ENCODE measurements around the gene ATF7. TPM values are rescaled to one million over a fixed set of nuclear protein-coding genes. Genes with fewer than 3 reads are reported as not detected.

The ATF7 gene
- total RNA-seq, 2 experiments from 2014 or later, result 19.3 to 20.7 TPM

DNA sequence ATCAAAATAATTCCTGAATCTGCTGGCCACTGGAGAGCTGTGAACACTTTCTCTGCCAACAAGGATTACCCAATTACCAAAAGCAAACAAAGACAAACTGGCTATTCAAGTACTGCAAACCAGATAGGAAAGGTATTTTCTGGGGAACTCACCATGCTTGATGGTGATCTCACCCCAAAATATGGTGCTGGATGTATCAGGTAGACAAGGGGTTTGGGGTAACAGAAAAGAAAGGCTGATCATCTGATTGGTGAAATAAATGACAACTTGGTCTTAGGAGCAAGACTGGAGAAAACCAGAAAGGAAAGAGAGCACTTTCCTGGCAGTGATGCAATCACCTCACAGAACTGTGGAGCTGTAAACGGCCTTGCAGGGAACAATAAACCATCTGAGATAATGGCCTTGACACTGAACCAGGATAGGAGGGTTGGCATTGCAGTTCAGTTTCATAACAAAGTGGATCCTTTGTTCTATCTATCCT, 87.9 kb downstream of the ATF7 start:
- H3K9me3 Mint-ChIP-seq, result no peaks in the 10 kb centered on the region
- no peaks in the 10 kb centered on the region for H3K4me1 Mint-ChIP-seq (ENCODE audit: low read depth)
- POLR2A ChIA-PET, result no interaction called here
- H3K36me3 Mint-ChIP-seq, result peaks cover 27% of the 10 kb centered on the region
- intact Hi-C loops (cut with micrococcal nuclease), result no loop called here
- CTCF ChIA-PET, result interaction anchor here (1.1 to 1.7 kb wide), 4 partner anchors 30 to 208 kb away, joined by 4 to 6 read pairs (median 4); partner anchors contain the start of gene ATP5MC2
- H3K4me3 Mint-ChIP-seq, result no peak overlapping the region
- DNase-seq, result no peak
- no peaks in the 10 kb centered on the region for H3K27me3 Mint-ChIP-seq
- no peak overlapping the region for H3K27ac Mint-ChIP-seq

DNA sequence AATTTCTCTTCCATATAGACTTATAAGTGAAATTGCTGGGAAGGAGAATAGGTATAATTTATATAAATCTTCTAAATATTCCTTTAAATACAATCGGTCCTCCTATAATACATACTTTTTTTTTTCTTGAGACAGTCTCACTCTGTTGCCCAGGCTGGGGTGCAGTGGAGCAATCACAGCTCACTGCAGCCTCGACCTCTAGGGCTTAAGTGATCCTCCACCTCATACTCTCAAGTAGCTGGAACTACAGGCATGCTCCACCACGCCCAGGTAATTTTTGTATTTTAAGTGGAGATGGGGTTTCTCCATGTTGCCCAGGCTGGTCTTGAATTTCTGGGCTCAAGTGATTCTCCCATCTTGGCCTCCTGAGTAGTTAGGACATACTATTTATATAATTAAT, 89.2 kb downstream of the ATF7 start:
- H3K36me3 Mint-ChIP-seq, result peaks cover 32% of the 10 kb centered on the region
- no peak for DNase-seq
- ChIA-PET CTCF (interaction anchor here (1.6 kb wide), 1 partner anchor 139 kb away, joined by 4 read pairs; the partner anchor contains the start of gene ATP5MC2), POLR2A (no interaction called here)
- no peak overlapping the region for H3K4me3 Mint-ChIP-seq
- H3K4me1 Mint-ChIP-seq (ENCODE audit: low read depth), result no peaks in the 10 kb centered on the region
- intact Hi-C loops (cut with micrococcal nuclease), result no loop called here
- no peak overlapping the region for H3K27ac Mint-ChIP-seq
- H3K9me3 Mint-ChIP-seq, result no peaks in the 10 kb centered on the region
- H3K27me3 Mint-ChIP-seq, result no peaks in the 10 kb centered on the region

DNA sequence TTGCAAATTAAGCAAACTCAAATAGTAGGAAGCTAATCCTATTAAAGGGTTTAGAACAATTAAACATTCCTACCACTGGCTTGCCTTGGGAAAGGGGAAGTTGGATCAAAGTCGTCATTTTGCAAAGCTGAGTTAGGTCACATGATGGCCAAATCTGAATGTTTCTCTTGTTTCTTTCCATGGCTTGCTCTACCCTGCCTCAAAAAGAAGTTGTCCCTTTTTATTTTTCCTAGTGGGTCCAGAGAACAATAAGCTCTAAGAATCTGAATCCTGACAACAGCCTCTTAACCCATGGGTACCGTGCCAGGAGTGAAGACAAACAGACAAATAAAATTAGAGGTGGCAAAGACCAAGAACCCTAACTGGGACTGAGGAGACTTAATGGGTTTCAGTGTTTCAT, 92.7 kb downstream of the ATF7 start:
- H3K27ac Mint-ChIP-seq, result no peak overlapping the region
- ChIA-PET POLR2A (no interaction called here), CTCF (interaction anchor here (2.8 kb wide), 1 partner anchor 10 kb away, joined by 14 read pairs; no protein-coding TSS in a partner anchor)
- no peak for DNase-seq
- no peaks in the 10 kb centered on the region for H3K9me3 Mint-ChIP-seq
- H3K36me3 Mint-ChIP-seq, result peaks cover 33% of the 10 kb centered on the region
- no peaks in the 10 kb centered on the region for H3K27me3 Mint-ChIP-seq
- no peak overlapping the region for H3K4me3 Mint-ChIP-seq
- intact Hi-C loops (cut with micrococcal nuclease), result no loop called here
- no peaks in the 10 kb centered on the region for H3K4me1 Mint-ChIP-seq (ENCODE audit: low read depth)

DNA sequence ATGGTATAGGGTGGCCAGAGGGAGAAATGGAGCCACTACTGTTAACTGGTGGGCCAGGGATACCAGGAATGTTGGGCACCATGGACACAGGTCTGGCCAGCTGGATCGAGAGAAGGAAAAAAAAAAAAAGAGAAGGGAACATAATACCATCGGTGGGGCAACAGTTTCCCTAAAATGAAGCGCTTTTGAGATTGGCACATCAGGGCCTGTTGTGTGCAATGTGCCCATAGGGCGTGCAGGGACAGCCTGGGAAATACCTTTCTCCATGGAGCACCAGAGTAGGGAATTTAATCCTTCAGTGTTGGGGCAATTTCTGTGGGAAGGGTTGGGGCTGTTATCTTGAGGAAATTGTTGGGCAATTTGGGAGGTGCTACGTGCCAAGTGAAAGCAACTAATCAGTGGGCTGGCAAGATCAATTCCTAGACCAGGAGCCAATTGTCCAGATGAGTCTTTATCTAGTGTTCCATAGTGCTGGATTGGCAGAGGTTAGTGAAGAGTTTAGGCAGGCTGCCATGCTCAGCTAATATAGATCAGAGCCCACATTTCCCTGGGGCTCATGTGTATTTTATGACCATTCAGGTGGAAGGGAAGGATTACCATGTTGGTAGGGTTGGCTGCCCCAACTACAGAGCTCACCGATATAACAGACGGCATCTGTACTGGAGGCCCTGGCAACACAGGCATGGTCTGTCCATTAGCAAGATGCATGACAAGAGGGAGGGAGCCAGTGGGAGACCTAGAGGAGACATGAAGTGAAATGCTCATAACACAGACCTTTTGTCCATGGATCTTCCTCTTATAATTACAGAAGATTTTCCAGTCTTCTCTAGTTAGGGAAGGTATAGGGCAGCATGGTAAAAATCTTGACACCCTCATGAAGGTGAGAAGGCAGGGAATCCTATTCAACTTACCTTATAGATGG, 93.4 kb downstream of the ATF7 start:
- Mint-ChIP-seq H3K27ac (no peak overlapping the region), H3K27me3 (no peaks in the 10 kb centered on the region), H3K36me3 (peaks cover 31% of the 10 kb centered on the region), H3K4me1 (ENCODE audit: low read depth) (no peaks in the 10 kb centered on the region), H3K4me3 (no peak overlapping the region), H3K9me3 (no peaks in the 10 kb centered on the region)
- intact Hi-C loops (cut with micrococcal nuclease), result no loop called here
- CTCF ChIA-PET, result interaction anchor here (2.8 kb wide), 1 partner anchor 11 kb away, joined by 14 read pairs; no protein-coding TSS in a partner anchor
- POLR2A ChIA-PET, result no interaction called here
- no peak for DNase-seq

DNA sequence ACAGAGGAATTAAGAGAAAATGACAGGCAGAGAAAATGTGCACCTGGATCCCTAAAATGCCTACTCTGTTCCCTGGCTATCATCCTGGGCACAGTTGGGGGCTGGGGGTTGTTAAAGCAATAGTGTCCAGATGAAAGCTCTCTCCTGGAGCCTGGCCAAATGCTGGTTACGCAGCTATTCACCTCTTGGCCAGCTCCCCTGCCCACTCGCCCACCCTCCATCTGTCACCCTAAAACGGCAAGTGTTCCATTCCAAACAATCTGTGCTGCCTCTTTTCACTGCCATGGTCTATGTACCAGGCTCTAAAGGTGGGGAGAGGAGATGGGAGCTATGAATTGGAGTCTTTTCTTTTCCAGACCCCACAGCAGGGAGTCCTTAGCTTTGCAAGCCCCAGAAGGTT, 94.2 kb downstream of the ATF7 start:
- Mint-ChIP-seq H3K27me3 (no peaks in the 10 kb centered on the region), H3K4me1 (ENCODE audit: low read depth) (no peaks in the 10 kb centered on the region), H3K4me3 (no peak overlapping the region), H3K36me3 (peaks cover 31% of the 10 kb centered on the region), H3K9me3 (no peaks in the 10 kb centered on the region), H3K27ac (no peak overlapping the region)
- intact Hi-C loops (cut with micrococcal nuclease), result no loop called here
- ChIA-PET POLR2A (no interaction called here), CTCF (interaction anchor here (0.7 to 2.8 kb wide), 2 partner anchors 11 to 144 kb away, joined by 3 to 14 read pairs; partner anchors contain the start of gene ATP5MC2)
- no peak for DNase-seq

DNA sequence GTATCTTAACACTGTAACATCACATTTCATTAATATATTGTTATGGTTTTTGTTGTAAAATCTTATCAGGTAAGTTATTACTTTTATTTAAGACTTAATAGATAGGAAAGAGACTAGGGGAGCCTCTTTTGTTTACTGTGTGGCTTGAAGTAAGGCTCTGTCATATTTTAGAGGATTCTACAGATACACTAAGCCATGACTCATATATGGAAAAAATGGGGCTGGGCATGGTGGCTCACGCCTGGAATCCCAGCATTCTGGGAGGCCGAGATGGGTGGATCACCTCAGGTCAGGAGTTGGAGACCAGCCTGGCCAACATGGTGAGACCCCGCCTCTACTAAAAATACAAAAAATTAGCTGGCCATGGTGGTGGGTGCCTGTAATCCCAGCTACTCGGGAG, 95.3 kb downstream of the ATF7 start:
- POLR2A ChIA-PET, result no interaction called here
- CTCF ChIA-PET, result interaction anchor here (0.7 kb wide), 1 partner anchor 12 kb away, joined by 3 read pairs; no protein-coding TSS in a partner anchor
- peaks cover 29% of the 10 kb centered on the region for H3K36me3 Mint-ChIP-seq
- no peak overlapping the region for H3K27ac Mint-ChIP-seq
- no peaks in the 10 kb centered on the region for H3K9me3 Mint-ChIP-seq
- H3K27me3 Mint-ChIP-seq, result no peaks in the 10 kb centered on the region
- H3K4me3 Mint-ChIP-seq, result no peak overlapping the region
- no peak for DNase-seq
- intact Hi-C loops (cut with micrococcal nuclease), result no loop called here
- no peaks in the 10 kb centered on the region for H3K4me1 Mint-ChIP-seq (ENCODE audit: low read depth)

DNA sequence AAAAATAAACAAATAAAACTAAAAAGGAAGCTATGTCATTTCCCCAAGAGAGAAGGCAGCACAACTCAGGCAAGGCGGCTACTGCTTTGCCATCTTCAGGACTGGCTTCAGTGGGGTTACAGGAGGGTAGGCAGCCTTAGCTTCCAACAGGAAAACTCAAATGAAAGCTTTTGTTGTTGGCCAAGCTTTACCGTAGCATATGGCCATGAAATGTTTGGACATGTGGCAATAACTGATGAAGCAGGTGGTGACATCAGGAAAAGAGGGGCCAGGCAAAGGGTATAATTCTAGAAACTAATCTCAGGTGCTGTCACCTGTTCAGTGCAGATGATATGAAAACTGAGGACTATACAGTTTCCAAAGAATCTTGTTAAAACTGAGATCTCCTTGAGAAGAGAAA, 96.1 kb downstream of the ATF7 start:
- H3K27ac Mint-ChIP-seq, result no peak overlapping the region
- H3K4me1 Mint-ChIP-seq (ENCODE audit: low read depth), result no peaks in the 10 kb centered on the region
- intact Hi-C loops (cut with micrococcal nuclease), result no loop called here
- POLR2A ChIA-PET, result no interaction called here
- H3K36me3 Mint-ChIP-seq, result peaks cover 26% of the 10 kb centered on the region
- no peak overlapping the region for H3K4me3 Mint-ChIP-seq
- H3K9me3 Mint-ChIP-seq, result no peaks in the 10 kb centered on the region
- no peak for DNase-seq
- H3K27me3 Mint-ChIP-seq, result no peaks in the 10 kb centered on the region
- CTCF ChIA-PET, result interaction anchor here (1.0 kb wide), 1 partner anchor 13 kb away, joined by 3 read pairs; no protein-coding TSS in a partner anchor

DNA sequence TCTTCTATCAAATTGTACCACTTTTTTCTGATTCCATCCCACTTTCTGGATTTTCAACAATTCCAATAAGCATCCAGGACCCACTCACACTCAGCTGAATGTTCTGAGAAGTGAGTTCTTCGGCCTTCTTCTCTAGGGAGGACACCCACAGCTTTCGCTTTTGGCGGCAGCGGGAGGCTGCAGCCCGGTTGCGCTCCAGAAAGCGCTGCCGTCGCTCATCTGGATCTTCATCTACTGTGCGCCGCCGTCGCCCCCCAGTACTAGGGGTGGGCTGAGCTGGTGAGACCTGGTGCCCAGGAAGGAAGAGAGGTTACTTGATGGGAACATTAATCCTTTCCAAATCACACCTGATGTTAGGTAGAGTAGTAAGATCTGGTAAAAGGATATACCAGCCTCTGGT, 101.7 kb downstream of the ATF7 start:
- Mint-ChIP-seq H3K9me3 (no peaks in the 10 kb centered on the region), H3K4me3 (no peak overlapping the region), H3K36me3 (peaks cover 20% of the 10 kb centered on the region), H3K4me1 (ENCODE audit: low read depth) (no peaks in the 10 kb centered on the region), H3K27ac (no peak overlapping the region), H3K27me3 (no peaks in the 10 kb centered on the region)
- POLR2A ChIA-PET, result no interaction called here
- no peak for DNase-seq
- intact Hi-C loops (cut with micrococcal nuclease), result no loop called here
- CTCF ChIA-PET, result interaction anchor here (1.9 kb wide), 1 partner anchor 16 kb away, joined by 6 read pairs; no protein-coding TSS in a partner anchor

DNA sequence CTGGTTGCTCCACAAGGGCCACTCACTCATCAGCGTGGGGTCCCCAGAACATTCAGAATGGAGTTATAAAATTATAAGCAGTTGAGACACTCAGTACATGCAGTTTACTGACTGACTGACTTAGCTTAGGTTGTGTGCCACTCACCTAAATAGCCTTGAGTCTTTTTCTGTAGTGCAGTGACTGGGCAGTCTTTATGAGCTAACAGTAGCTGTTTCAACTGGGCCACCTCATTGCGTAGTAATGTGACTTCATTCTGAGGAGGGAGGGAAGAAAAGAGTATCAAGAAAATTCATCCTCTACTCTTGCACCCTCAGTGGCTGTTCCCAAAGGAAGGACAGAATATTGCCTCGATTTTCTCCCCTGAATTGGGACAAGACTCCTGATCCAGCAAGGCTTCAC, 103.1 kb downstream of the ATF7 start:
- no peak overlapping the region for H3K4me3 Mint-ChIP-seq
- POLR2A ChIA-PET, result interaction anchor here (0.6 kb wide), 1 partner anchor 14 kb away, joined by 3 read pairs; no protein-coding TSS in a partner anchor
- no peak for DNase-seq
- H3K27me3 Mint-ChIP-seq, result no peaks in the 10 kb centered on the region
- H3K9me3 Mint-ChIP-seq, result no peaks in the 10 kb centered on the region
- CTCF ChIA-PET, result interaction anchor here (1.2 to 1.6 kb wide), 3 partner anchors 15 to 178 kb away, joined by 4 to 6 read pairs (median 5); no protein-coding TSS in a partner anchor
- intact Hi-C loops (cut with micrococcal nuclease), result no loop called here
- no peak overlapping the region for H3K27ac Mint-ChIP-seq
- H3K4me1 Mint-ChIP-seq (ENCODE audit: low read depth), result no peaks in the 10 kb centered on the region
- H3K36me3 Mint-ChIP-seq, result peaks cover 18% of the 10 kb centered on the region

DNA sequence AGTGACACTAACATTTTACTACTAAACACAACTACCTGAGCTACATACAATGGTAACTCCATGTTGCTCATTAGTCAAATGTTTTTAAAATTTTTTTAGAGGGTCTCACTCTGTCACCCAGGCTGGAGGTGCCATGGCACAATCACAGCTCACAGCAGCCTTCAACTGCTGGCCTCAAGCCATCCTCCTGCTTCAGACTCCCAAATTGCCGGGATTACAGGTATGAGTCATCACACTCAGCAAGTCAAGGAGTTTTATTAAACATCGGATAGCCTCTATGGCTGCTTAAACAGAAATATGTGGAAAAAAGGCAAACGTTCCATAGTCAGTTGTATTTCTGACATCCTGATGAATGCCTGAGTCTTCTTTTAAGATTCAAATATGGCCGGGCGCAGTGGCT, 107.8 kb downstream of the ATF7 start:
- H3K4me3 Mint-ChIP-seq, result no peak overlapping the region
- H3K27me3 Mint-ChIP-seq, result no peaks in the 10 kb centered on the region
- ChIA-PET POLR2A (no interaction called here), CTCF (interaction anchor here (2.6 kb wide), 1 partner anchor 10 kb away, joined by 15 read pairs; no protein-coding TSS in a partner anchor)
- peaks cover 21% of the 10 kb centered on the region for H3K36me3 Mint-ChIP-seq
- no peak for DNase-seq
- no peaks in the 10 kb centered on the region for H3K9me3 Mint-ChIP-seq
- intact Hi-C loops (cut with micrococcal nuclease), result no loop called here
- H3K4me1 Mint-ChIP-seq (ENCODE audit: low read depth), result no peaks in the 10 kb centered on the region
- H3K27ac Mint-ChIP-seq, result no peak overlapping the region

DNA sequence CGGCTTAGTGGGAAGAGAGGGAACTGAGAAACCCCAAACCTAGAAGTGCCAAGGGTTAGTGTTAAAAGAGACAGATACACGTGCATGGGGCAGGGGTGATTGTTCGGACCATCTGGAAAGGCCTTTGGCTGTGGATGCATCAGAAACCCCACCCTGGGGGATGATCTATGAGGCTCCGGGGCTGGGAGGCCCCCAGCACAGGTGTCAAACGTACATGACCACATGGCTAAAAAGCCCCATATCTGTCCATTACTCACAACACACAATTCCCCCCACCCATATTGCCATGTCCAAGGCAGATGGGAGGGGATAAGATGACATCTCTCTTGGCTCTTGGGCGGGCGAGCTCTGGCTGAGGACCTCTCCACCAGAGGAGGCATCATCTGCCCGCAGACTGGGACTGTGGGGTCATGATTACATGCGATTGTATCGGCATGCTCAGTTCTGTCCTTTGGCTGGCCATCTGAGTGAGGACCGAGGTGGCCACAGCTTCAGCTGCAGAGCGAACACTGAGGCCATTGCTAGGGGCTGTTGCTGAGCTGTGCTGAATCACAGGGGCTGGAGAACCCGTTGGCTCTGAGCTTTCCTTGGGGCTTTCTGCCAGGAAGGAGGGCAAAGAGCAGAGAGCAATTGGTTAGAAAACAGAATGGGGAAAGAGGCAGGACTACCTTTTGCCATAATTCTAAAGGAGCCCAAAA, 109.3 kb downstream of the ATF7 start:
- H3K4me1 Mint-ChIP-seq (ENCODE audit: low read depth), result no peaks in the 10 kb centered on the region
- no peak overlapping the region for H3K4me3 Mint-ChIP-seq
- peaks cover 14% of the 10 kb centered on the region for H3K36me3 Mint-ChIP-seq
- ChIA-PET POLR2A (no interaction called here), CTCF (interaction anchor here (1.1 to 1.5 kb wide), 2 partner anchors 9 to 159 kb away, joined by 3 to 4 read pairs; partner anchors contain the start of gene ATP5MC2)
- H3K27ac Mint-ChIP-seq, result no peak overlapping the region
- H3K9me3 Mint-ChIP-seq, result no peaks in the 10 kb centered on the region
- no peak for DNase-seq
- H3K27me3 Mint-ChIP-seq, result no peaks in the 10 kb centered on the region
- intact Hi-C loops (cut with micrococcal nuclease), result no loop called here

DNA sequence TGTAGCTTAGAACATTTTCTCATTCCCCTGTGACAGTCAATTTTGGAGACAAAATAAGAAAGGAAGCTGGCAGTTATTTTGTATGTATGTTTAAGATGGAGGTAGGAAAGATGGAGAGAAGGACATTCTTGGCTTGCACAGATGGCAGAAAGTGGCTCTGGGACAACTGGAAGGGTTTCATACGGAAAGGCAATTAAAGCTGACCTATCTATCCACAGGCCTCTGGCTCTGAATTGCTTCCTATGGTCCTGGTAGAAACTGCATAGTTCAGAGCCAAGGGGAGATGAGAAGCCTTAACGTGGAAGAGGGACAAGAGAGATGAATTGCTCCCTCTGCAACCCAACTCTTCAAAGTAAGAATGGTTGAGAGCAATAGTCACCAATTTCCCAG, 110.9 kb downstream of the ATF7 start:
- ChIA-PET POLR2A (no interaction called here), CTCF (interaction anchor here (0.9 to 1.2 kb wide), 2 partner anchors 41 to 163 kb away, joined by 4 to 6 read pairs; no protein-coding TSS in a partner anchor)
- Mint-ChIP-seq H3K36me3 (peaks cover 5% of the 10 kb centered on the region), H3K27me3 (no peaks in the 10 kb centered on the region), H3K4me3 (no peak overlapping the region), H3K27ac (no peak overlapping the region), H3K4me1 (ENCODE audit: low read depth) (no peaks in the 10 kb centered on the region), H3K9me3 (no peaks in the 10 kb centered on the region)
- intact Hi-C loops (cut with micrococcal nuclease), result no loop called here
- no peak for DNase-seq

Data from activated CD4-positive, alpha-beta memory T cell treated with anti-CD3 and anti-CD28 coated beads for 36 hours (primary cell).